Transverse colon (tissue), 4 donors: ENCODE data around the gene GMPR2. TPM values are rescaled to one million over a fixed set of nuclear protein-coding genes. Genes with fewer than 3 reads are reported as not detected.

Experiments used
- DNase-seq: peaks from one replicate; pipeline ENCODE4 v3.0.0-alpha.2; 2019
- H3K27ac ChIP-seq, 4 donors: fragments of 200-600 bp; sonication (generic); 2 replicates each; pipeline ENCODE4 v1.5.1; 2016 to 2018; ENCODE audit warnings: inconsistent platforms in 4 of 4
- H3K27me3 ChIP-seq: fragments of 200-600 bp; sonication (generic); 2 replicates; pipeline ENCODE4 v1.5.1; 2017; ENCODE audit warnings: inconsistent platforms
- H3K36me3 ChIP-seq, 4 donors: fragments of 200-600 bp; sonication (generic); 2 replicates each; pipeline ENCODE4 v1.5.1; 2017 to 2019; ENCODE audit warnings: inconsistent platforms in 4 of 4
- H3K4me1 ChIP-seq, 4 donors: fragments of 200-600 bp; sonication (generic); 2 replicates each; pipeline ENCODE4 v1.5.1; 2017 to 2020; ENCODE audit warnings: inconsistent platforms in 4 of 4
- H3K4me3 ChIP-seq, 4 donors: fragments of 200-600 bp; sonication (generic); 1 replicate in 1 of 4; 2 replicates in 3 of 4; pipeline versions ENCODE4 v1.5.1 to v1.6.1; 2017 to 2019; ENCODE audit warnings: inconsistent platforms in 4 of 4
- H3K9me3 ChIP-seq, 2 donors: fragments of 200-600 bp; sonication (generic); 2 replicates each; pipeline ENCODE4 v1.5.1; 2017 to 2019; ENCODE audit warnings: inconsistent platforms in 2 of 2
- CTCF ChIP-seq, 5 experiments: fragments of 200-600 bp in 3 of 5; fragments of 450-650 bp in 2 of 5; sonication (generic) in 3 of 5; IDR thresholded peaks; 1 replicate in 2 of 5; 2 replicates in 3 of 5; pipeline ENCODE4 v1.5.1; 2016 to 2017; ENCODE audit warnings: antibody characterized with exemption in 5 of 5, inconsistent platforms in 3 of 5, mild to moderate bottlenecking in 2 of 5, moderate library complexity in 1 of 5
- EP300 ChIP-seq: sonication (generic); formaldehyde crosslinking; IDR thresholded peaks from one replicate; pipeline ENCODE4 v1.6.1; 2017; ENCODE audit warnings: antibody characterized with exemption, low read depth
- POLR2A ChIP-seq: fragments of 450-650 bp; IDR thresholded peaks from one replicate; pipeline ENCODE4 v1.6.1; 2016; ENCODE audit warnings: antibody characterized with exemption, mild to moderate bottlenecking, moderate library complexity
- POLR2AphosphoS5 ChIP-seq, 3 donors: sonication (generic); formaldehyde crosslinking; IDR thresholded peaks; one replicate each; pipeline ENCODE4 v1.6.1; 2016; ENCODE audit warnings: antibody characterized with exemption in 3 of 3
- WGBS, 2 donors: methylation state at CpG; one replicate each; pipeline ENCODE4 v1.1.5; 2018; ENCODE audit warnings: low coverage in 1 of 2; 5-methylcytosine and 5-hydroxymethylcytosine counted together
- in situ Hi-C, 4 donors: fragments of 200-750 bp; cut with MboI; loops; one replicate each; pipeline versions ENCODE4 v1.15.0 to v1.15.1; 2017; ENCODE audit warnings: low sequenced_read_pairs in 3 of 4, low pct_ligation_motif_present in 1 of 4, low pct_unique_long_range_greater_than_20kb in 1 of 4
- intact Hi-C: fragments of 100-400 bp; cut with DNase I; formaldehyde crosslinking; loops from one replicate; pipeline ENCODE4 v1.15.1; 2023; ENCODE audit warnings: low total_unique reads
- total RNA-seq, 4 donors: library from RNA; depleted of rRNA; stranded (reverse); fragments of >200 nt; gene quantifications; one replicate each; pipeline ENCODE4 v1.1.0, GENCODE V29; 2016

GMPR2 gene
- total RNA-seq, 4 donors from 2014 or later: 4.2 to 72.5 (median 46.3) TPM

GRCh38 chr14:24269910-24270536 lies 37.3 kb downstream of the GMPR2 start:
- no peaks in the 10 kb centered on the region for H3K9me3 ChIP-seq
- 100% methylated on average over 11 of the region's 14 CpGs; no CpG with 5 or more reads in 1 of the 2 donors for WGBS, 2 donors
- intact Hi-C loops (no loop called here), in situ Hi-C loops (no loop called here)
- DNase-seq: no peak
- no peak overlapping the region for H3K27ac ChIP-seq
- no peak for TF ChIP-seq EP300
- TF ChIP-seq POLR2A: no peak
- TF ChIP-seq CTCF (IDR thresholded peaks at IDR 0.05): no peak
- no peak for TF ChIP-seq POLR2AphosphoS5 (IDR thresholded peaks at IDR 0.05)
- H3K4me1 ChIP-seq: peaks cover 0 to 15% (median 2%) of the 10 kb centered on the region in 4 donors
- H3K4me3 ChIP-seq: no peak overlapping the region
- no peaks in the 10 kb centered on the region for H3K27me3 ChIP-seq
- H3K36me3 ChIP-seq: peaks cover 0 to 18% (median 0%) of the 10 kb centered on the region in 4 donors

- H3K27ac ChIP-seq: peak overlapping the region; percentile 93 to 98 (median 97)
- peaks cover 0 to 15% (median 2%) of the 10 kb centered on the region in 4 donors for H3K4me1 ChIP-seq
- intact Hi-C loops (no loop called here), in situ Hi-C loops (no loop called here)
- H3K27me3 ChIP-seq: no peaks in the 10 kb centered on the region
- no peak for DNase-seq
- 16% methylated on average over 9 of the region's 13 CpGs; no CpG with 5 or more reads in 1 of the 2 donors for WGBS, 2 donors
- peak overlapping the region; percentile 76 to 92 (median 86) for H3K4me3 ChIP-seq
- no peaks in the 10 kb centered on the region for H3K9me3 ChIP-seq
- H3K36me3 ChIP-seq: peaks cover 0 to 18% (median 0%) of the 10 kb centered on the region in 4 donors
- TF ChIP-seq CTCF (IDR thresholded peaks at IDR 0.05): no peak
- no peak for TF ChIP-seq EP300
- TF ChIP-seq POLR2AphosphoS5 (IDR thresholded peaks at IDR 0.05): no peak
- TF ChIP-seq POLR2A: no peak
These were observed 37.9 kb downstream of the GMPR2 start for GRCh38 chr14:24270537-24271133.

GRCh38 chr14:24271134-24271833 lies 38.6 kb downstream of the GMPR2 start, which contains the start of gene RABGGTA:
Gene RABGGTA, minus strand, starts transcription at chr14:24271597. Its CDS starts 482 bp downstream, at chr14:24271115.
- TF ChIP-seq POLR2A (peak; percentile 75), POLR2AphosphoS5 (IDR thresholded peaks at IDR 0.05) (peak; percentile 45 to 84 (median 72)), EP300 (no peak), CTCF (IDR thresholded peaks at IDR 0.05) (peak; percentile 61 to 84 (median 69))
- H3K4me3 ChIP-seq: peak within 1 kb of the TSS; percentile 76 to 92 (median 86)
- in situ Hi-C loops (no loop called here), intact Hi-C loops (no loop called here)
- peak; percentile 93 for DNase-seq
- peak within 1 kb of the TSS; percentile 93 to 98 (median 97) for H3K27ac ChIP-seq
- no peaks in the 10 kb centered on the region for H3K9me3 ChIP-seq
- no peaks in the 10 kb centered on the region for H3K27me3 ChIP-seq
- peaks cover 0 to 15% (median 2%) of the 10 kb centered on the region in 4 donors for H3K4me1 ChIP-seq
- 0 to 1% methylated on average over 2 to 49 of the region's 61 CpGs for WGBS, 2 donors
- H3K36me3 ChIP-seq: peaks cover 0 to 12% (median 0%) of the 10 kb centered on the region in 4 donors

- peaks cover 0 to 8% (median 0%) of the 10 kb centered on the region in 4 donors for H3K36me3 ChIP-seq
- TF ChIP-seq POLR2A (no peak), CTCF (IDR thresholded peaks at IDR 0.05) (no peak), POLR2AphosphoS5 (IDR thresholded peaks at IDR 0.05) (no peak), EP300 (no peak)
- in situ Hi-C loops (no loop called here), intact Hi-C loops (no loop called here)
- WGBS, 2 donors: 0 to 13% methylated on average over 2 to 3 of the region's 3 CpGs
- no peak for DNase-seq
- H3K27me3 ChIP-seq: no peaks in the 10 kb centered on the region
- H3K27ac ChIP-seq: peak overlapping the region; percentile 93 to 98 (median 97)
- no peaks in the 10 kb centered on the region for H3K9me3 ChIP-seq
- H3K4me3 ChIP-seq: peak overlapping the region; percentile 76 to 92 (median 86)
- peaks cover 0 to 15% (median 2%) of the 10 kb centered on the region in 4 donors for H3K4me1 ChIP-seq
These were observed 39.1 kb downstream of the GMPR2 start for GRCh38 chr14:24271834-24272263.
